ENCODE data around the gene NHLRC2. TPM values are rescaled to one million over a fixed set of nuclear protein-coding genes. Genes with fewer than 3 reads are reported as not detected.

The NHLRC2 gene
- total and polyA plus RNA-seq, 2 of the 13 experiments (the other 11 are each of a cell fraction or from before 2014, with no cell fraction given) = 7.6 to 12.7 TPM

- Histone ChIP-seq H3K4me1 (ENCODE audit: insufficient read depth, low read length) (no peaks in the 10 kb centered on the region), H4K20me1 (ENCODE audit: insufficient read depth, low read length) (no peaks in the 10 kb centered on the region), H3K4me2 (ENCODE audit: low read depth, low read length) (no peak overlapping the region), H3K9ac (ENCODE audit: insufficient read depth, low read depth, low read length) (no peak overlapping the region), H3K79me2 (ENCODE audit: insufficient read depth, low read length) (peaks cover 8% of the 10 kb centered on the region), H3K4me3 (replicated peaks in 1 of 3; ENCODE audit: insufficient read depth in 1 of 3, low read depth in 2 of 3, low read length in 3 of 3) (no peak overlapping the region), H2AFZ (ENCODE audit: low read length) (no peak overlapping the region), H3K27ac (ENCODE audit: extremely low read length, insufficient read depth, low read length) (no peak overlapping the region), H3K9me3 (ENCODE audit: low read length) (peaks cover 20% of the 10 kb centered on the region), H3K27me3 (ENCODE audit: control insufficient read depth in 1 of 2, insufficient read depth in 2 of 2, low read length in 2 of 2) (no peaks in the 10 kb centered on the region), H3K36me3 (replicated peaks in 1 of 2; ENCODE audit: control insufficient read depth in 1 of 2, insufficient read depth in 2 of 2, low read length in 2 of 2) (peaks cover 0 to 17% of the 10 kb centered on the region in 2 experiments; a peak in 2 of 5 replicates)
- ATAC-seq = no peak
- intact Hi-C loops (cut with micrococcal nuclease; ENCODE audit: unreplicated experiment) (no loop called here), in situ Hi-C loops (cut with HindIII; ENCODE audit: extremely low pct_ligation_motif_present, low pct_unique_long_range_greater_than_20kb) (no loop called here)
- POLR2A ChIA-PET = no interaction called here
- 95% methylated on average over 3 of the region's 3 CpGs for WGBS (ENCODE audit: low lambda C conversion rate)
- DNase-seq (ENCODE audit: low spot score) = no peak
- FAIRE-seq = no peak
- BruUV-seq (replicated peaks) = no TSS peak
- CTCF ChIA-PET (ENCODE audit: low intra/inter-chr PET ratio, low total read pairs) = no interaction called here
- TF ChIP-seq DNMT3B (CRISPR knock-in tag; conservative IDR thresholded peaks at IDR 0.05) = no peak
- TF ChIP-seq ZMYM3 (CRISPR knock-in tag; IDR thresholded peaks at IDR 0.05) = no peak
- TF ChIP-seq ZNF224 (CRISPR knock-in tag; IDR thresholded peaks at IDR 0.05) = no peak
- TF ChIP-seq ZBTB40 (IDR thresholded peaks at IDR 0.05) = no peak
- no peak for TF ChIP-seq ZBTB40 (CRISPR knock-in tag; IDR thresholded peaks at IDR 0.05)
- no peak for TF ChIP-seq MYPOP (CRISPR knock-in tag; IDR thresholded peaks at IDR 0.05)
- TF ChIP-seq CCDC6 (CRISPR knock-in tag; IDR thresholded peaks at IDR 0.05) = no peak
- no peak for TF ChIP-seq ZKSCAN5 (CRISPR knock-in tag; IDR thresholded peaks at IDR 0.05)
- no peak for TF ChIP-seq IKZF5 (CRISPR knock-in tag; IDR thresholded peaks at IDR 0.05)
- TF ChIP-seq GATA4 (IDR thresholded peaks at IDR 0.05; ENCODE audit: borderline replicate concordance, low read depth) = no peak
- no peak for TF ChIP-seq KLF11 (CRISPR knock-in tag; IDR thresholded peaks at IDR 0.05)
- TF ChIP-seq ZNF704 (CRISPR knock-in tag; IDR thresholded peaks at IDR 0.05; ENCODE audit: borderline replicate concordance) = no peak
- TF ChIP-seq SP2 (CRISPR knock-in tag; IDR thresholded peaks at IDR 0.05) = no peak
- no peak for TF ChIP-seq ETV5 (CRISPR knock-in tag; IDR thresholded peaks at IDR 0.05; ENCODE audit: borderline replicate concordance)
Measured at GRCh38 chr10:113876461-113876860, 22.0 kb downstream of the NHLRC2 start.
